GM12878 (cell line): ENCODE data around the gene MFSD8.

ENCODE experiments used
- CEBPB ChIP-seq, 2 experiments: fragments of 150-350 bp in 1 of 2; IDR thresholded peaks; 2 replicates each; pipeline ENCODE4 v1.6.1; 2012 to 2014; ENCODE audit warnings: low read depth in 2 of 2, low read length in 2 of 2, borderline replicate concordance in 1 of 2, inconsistent platforms in 1 of 2
- CHD2 ChIP-seq: IDR thresholded peaks from 2 replicates; pipeline ENCODE4 v1.6.1; 2011; ENCODE audit warnings: low read depth, low read length, improper control_type of control experiment, borderline replicate concordance
- DPF2 ChIP-seq: fragments of 450-650 bp; IDR thresholded peaks from 2 replicates; pipeline ENCODE4 v1.6.1; 2017; ENCODE audit warnings: mild to moderate bottlenecking
- JUND ChIP-seq: IDR thresholded peaks from 2 replicates; pipeline ENCODE4 v1.6.1; 2012; ENCODE audit warnings: low read depth, mild to moderate bottlenecking, low read length, improper control_type of control experiment, moderate library complexity
- PAX8 ChIP-seq: fragments of 450-650 bp; IDR thresholded peaks from 2 replicates; pipeline ENCODE4 v1.6.1; 2017; ENCODE audit warnings: mild to moderate bottlenecking, moderate library complexity
- POLR2AphosphoS2 ChIP-seq: IDR thresholded peaks from 2 replicates; pipeline ENCODE4 v1.6.1; 2011; ENCODE audit warnings: low read depth, mild to moderate bottlenecking, low read length, improper control_type of control experiment, moderate library complexity
- POLR2AphosphoS5 ChIP-seq: IDR thresholded peaks from 2 replicates; pipeline ENCODE4 v1.6.1; 2011; ENCODE audit warnings: mild to moderate bottlenecking, low read length, inconsistent platforms
- ZSCAN29 ChIP-seq: fragments of 450-650 bp; IDR thresholded peaks from 2 replicates; pipeline ENCODE4 v1.6.1; 2017; ENCODE audit warnings: mild to moderate bottlenecking, moderate library complexity
- ZZZ3 ChIP-seq: IDR thresholded peaks from 2 replicates; pipeline ENCODE4 v1.6.1; 2011; ENCODE audit warnings: low read depth; ENCODE audit not compliant: control insufficient read depth, insufficient read length
- TF ChIP-seq, protein P1 (sequence below), 3 experiments: IDR thresholded peaks in 2 of 3; conservative IDR thresholded peaks in 1 of 3; 2 replicates each; pipeline ENCODE4 v1.5.1; 2011; ENCODE audit warnings: low read depth in 3 of 3, low read length in 3 of 3, mild to moderate bottlenecking in 3 of 3, control low read depth in 2 of 3, moderate library complexity in 2 of 3, inconsistent platforms in 1 of 3, mixed read lengths in 1 of 3; ENCODE audit not compliant: control insufficient read depth in 2 of 3, insufficient read depth in 1 of 3; ENCODE audit errors: extremely low read depth in 1 of 3

DNA sequence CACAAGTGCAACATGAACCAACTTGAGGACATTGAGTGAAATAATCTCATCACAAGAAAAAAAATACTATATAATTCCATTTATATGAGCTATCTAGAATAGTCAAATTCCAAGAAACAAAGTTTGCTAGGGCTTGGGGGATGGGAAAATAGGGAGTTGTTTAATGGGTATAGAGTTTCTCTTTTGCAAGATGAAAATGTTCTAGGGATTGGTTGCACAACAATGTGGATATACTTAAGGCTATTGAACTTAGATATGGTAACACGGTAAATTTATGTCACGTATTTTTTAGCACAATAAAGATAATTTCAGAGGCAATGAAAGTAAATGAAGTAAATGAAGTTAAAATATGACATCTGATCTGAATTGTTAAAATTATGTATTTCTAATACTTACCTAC lies 7.9 kb downstream of the MFSD8 start:
- TF ChIP-seq JUND (no peak), POLR2AphosphoS5 (no peak), ZZZ3 (no peak), CEBPB (IDR thresholded peaks at IDR 0.05; ENCODE audit: borderline replicate concordance in 1 of 2, low read depth in 2 of 2, low read length in 2 of 2) (no peak), POLR2AphosphoS2 (no peak), CHD2 (no peak), DPF2 (no peak), PAX8 (no peak), ZSCAN29 (no peak)
- TF ChIP-seq, protein P1, sequence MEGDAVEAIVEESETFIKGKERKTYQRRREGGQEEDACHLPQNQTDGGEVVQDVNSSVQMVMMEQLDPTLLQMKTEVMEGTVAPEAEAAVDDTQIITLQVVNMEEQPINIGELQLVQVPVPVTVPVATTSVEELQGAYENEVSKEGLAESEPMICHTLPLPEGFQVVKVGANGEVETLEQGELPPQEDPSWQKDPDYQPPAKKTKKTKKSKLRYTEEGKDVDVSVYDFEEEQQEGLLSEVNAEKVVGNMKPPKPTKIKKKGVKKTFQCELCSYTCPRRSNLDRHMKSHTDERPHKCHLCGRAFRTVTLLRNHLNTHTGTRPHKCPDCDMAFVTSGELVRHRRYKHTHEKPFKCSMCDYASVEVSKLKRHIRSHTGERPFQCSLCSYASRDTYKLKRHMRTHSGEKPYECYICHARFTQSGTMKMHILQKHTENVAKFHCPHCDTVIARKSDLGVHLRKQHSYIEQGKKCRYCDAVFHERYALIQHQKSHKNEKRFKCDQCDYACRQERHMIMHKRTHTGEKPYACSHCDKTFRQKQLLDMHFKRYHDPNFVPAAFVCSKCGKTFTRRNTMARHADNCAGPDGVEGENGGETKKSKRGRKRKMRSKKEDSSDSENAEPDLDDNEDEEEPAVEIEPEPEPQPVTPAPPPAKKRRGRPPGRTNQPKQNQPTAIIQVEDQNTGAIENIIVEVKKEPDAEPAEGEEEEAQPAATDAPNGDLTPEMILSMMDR (IDR thresholded peaks at IDR 0.05 in 2 of 3, conservative IDR thresholded peaks at IDR 0.05 in 1 of 3; ENCODE audit: control insufficient read depth in 2 of 3, extremely low read depth in 1 of 3, insufficient read depth in 1 of 3, low read depth in 3 of 3, low read length in 3 of 3) = no peak
